ENCODE results near the gene NSMF.

Gene NSMF

DNA sequence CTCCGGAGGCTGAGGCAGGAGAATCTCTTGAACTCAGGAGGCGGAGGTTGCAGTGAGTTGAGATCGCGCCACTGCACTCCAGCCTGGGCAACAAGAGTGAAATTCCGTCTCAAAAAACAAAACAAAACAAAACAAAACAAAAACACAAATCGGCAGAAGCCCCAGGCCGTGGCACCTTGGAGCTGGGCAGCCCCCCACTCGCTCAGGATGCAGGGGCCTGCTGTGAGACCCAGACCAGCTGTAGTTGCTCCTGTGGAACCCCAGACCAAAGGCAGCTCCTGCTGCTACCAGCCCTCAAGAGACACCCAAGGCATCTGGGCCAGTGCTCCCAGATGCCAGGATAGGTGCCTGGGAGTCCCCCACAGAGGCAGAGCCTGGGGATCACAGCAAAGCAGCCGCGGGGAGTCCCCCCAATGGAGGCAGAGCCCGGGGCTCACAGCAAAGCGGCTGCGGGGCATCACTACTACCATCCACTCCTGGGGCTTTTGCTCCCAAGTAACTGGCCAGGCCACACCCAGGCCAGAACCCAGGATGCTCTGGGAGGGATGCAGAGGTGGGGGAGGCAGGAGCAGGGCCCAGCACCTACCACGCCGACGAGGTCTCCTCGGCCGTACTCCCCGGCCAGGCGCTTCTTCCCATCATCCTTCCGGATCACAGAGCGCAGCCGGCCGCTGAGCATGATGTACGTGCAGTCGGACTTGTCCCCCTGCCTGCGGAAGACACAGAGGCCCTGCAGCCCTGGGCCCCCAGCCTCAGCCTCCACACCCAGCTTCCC is 37.7 kb upstream of the NSMF start:
- TF ChIP-seq GATA2 (IDR thresholded peaks at IDR 0.05; ENCODE audit: low read depth, low read length) (no peak), GATA3 (IDR thresholded peaks at IDR 0.05; ENCODE audit: low read depth, low read length) (no peak)

DNA sequence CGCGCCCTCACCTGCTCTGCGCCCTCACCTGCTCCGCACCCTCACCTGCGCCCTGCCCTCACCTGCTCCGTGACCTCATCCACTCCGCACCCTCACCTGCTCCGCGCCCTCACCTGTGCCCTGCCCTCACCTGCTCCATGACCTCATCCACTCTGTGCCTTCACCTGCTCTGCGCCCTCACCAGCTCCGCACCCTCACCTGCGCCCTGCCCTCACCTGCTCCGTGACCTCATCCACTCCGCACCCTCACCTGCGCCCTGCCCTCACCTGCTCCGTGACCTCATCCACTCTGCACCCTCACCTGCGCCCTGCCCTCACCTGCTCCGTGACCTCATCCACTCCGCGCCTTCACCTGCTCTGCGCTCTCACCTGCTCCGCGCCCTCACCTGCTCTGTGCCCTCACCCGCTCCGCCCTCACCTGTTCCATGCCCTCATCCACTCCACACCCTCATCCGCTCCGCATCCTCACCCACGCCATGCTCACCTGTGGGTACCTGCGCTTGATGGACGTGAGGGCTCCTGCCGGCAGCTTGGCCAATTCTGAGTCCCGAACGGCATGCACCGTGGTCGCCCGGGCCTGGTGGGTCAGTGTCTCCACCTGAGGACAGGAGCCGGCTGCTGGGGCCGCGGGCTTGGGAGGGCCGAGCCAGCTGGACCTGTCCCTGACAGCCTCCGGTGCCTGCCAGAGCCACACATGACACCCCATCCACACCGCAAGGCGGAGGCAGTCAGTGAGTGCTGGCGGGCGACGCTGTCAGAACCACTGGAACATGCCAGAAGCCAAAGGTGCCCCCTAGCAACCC is 35.6 kb upstream of the NSMF start:
- TF ChIP-seq GATA2 (IDR thresholded peaks at IDR 0.05; ENCODE audit: low read depth, low read length) (no peak), GATA3 (IDR thresholded peaks at IDR 0.05; ENCODE audit: low read depth, low read length) (no peak)

DNA sequence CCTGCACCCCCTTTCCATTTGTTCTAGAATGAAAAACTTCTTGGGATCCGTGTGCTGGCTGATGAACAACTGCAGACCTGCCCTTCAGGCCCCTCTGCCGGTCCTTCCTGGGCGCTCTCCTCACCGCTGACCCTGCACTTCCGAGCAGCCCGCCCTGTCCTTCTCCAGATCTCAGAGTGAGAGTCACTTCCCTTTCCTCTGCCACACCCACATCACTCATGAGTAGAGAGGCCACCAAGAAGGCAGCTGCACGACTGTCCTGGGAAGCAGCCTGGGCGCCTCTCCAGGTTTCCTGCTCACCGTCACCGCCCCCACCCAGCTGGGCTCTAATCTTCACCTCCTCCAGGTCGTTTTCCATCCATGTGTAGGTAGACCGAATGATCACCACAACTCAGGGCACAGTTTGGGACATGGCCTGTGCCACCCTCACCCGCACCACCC is 35.0 kb upstream of the NSMF start:
- TF ChIP-seq GATA3 (IDR thresholded peaks at IDR 0.05; ENCODE audit: low read depth, low read length) (no peak), GATA2 (IDR thresholded peaks at IDR 0.05; ENCODE audit: low read depth, low read length) (no peak)

DNA sequence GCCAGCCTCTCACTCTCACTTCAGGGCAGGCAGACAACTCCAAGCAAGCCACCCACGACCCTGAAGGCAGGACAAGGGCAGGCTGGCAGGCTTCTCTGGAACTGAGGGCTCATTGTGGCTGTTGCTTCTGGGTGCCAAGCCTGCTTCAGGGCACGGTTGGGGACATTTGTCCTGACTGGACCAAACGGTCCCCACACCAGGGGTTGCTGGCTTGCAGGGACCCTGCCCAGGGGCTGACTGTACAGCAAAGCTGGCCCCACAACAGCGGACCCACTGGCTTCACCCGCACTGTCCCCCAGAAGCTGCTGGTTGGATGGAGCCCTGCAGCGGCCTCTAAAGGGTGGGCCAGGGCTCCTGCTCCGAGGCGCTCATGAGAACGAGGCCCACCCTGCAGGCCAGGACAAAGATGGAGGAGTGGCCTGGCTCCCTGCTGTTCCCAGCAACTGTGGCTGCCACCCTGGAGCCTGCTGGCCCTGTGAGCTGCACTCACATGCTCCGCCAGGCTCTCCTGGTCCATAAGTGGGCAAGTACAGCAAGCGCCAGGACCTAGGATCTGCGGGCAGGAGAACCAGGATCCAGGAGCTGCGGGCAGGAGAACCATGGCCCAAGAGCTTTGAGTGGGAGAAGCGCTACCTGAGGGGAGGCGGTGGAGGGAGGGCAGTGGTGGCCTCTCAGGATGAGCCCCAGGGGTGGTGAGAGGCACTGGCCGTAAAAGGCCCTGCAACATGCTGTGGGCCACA is 34.4 kb upstream of the NSMF start:
- TF ChIP-seq GATA3 (IDR thresholded peaks at IDR 0.05; ENCODE audit: low read depth, low read length) (no peak), GATA2 (IDR thresholded peaks at IDR 0.05; ENCODE audit: low read depth, low read length) (no peak)

DNA sequence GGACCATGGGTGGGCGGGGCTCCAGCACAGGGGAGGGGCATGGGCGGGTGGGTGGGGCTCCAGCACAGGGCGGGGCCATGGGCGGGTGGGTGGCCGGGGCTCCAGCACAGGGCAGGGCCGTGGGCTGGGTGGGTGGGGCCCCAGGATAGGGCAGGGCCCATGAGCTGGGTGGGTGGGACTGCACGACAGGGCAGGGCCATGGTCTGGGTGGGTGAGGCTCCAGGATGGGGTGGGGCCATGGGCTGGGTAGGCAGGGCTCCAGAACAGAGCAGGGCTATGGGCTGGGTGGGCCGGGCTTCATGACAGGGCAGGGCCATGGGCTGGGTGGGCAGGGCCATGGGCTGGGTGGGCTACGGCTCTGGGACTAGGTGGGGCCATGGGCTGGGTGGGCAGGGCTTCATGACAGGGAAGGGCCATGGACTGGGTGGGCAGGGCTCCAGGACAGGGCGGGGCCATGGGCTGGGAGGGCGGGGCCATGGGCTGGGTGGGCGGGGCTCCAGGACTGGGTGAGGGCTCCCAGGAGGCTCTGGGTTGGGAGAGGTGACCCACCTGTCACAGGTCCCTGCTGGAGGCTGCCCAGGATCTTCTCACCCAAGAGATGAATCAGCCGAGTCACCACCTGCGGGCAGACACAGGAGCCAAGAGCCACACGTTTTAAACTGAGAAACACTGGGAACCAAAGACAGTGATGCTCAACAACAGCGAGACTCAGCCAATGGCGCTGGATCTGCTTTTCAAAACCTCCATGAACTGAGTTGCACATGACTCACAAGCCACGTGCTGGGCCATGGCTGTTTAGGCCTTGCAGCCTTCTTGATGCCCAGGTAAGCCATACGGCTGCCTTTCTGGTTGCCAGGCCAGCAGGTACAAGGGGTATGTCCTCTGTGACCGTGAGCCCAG is 33.6 kb upstream of the NSMF start:
- TF ChIP-seq GATA3 (IDR thresholded peaks at IDR 0.05; ENCODE audit: low read depth, low read length) (no peak), GATA2 (IDR thresholded peaks at IDR 0.05; ENCODE audit: low read depth, low read length) (no peak)

DNA sequence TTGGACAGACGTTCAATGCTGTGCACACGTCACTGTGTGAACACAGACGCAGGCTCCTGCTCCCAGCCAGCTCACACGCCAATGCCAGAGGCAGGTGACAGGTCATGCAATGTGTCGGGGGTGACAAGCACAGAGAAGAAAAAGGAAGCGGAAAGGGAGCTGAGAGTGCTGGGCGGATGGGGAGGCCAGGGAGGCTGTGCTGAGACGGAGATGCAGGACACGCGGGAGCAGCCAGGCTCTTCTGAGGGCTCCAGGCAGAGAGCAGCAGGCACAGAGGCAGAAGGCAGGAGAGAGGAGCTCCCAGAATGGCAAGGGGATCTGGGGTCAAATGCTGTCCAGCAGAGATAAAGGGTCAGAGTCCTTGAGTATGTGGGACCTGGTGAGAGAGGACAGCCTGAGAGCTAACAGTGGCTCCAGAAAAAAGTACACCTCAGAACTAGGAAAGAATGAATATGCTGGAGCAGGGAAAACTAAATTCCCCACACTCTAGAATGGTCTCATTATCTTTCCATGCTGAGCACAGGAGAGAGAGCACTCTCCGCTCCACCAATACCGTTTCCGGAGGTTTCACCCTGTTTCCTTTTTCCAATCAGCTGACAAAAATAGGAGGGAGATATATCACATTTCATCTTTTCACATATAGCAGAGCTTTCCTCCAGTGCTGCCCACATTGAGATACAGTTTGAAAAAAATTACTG is 32.8 kb upstream of the NSMF start:
- no peak for TF ChIP-seq GATA2 (IDR thresholded peaks at IDR 0.05; ENCODE audit: low read depth, low read length)
- TF ChIP-seq GATA3 (IDR thresholded peaks at IDR 0.05; ENCODE audit: low read depth, low read length): no peak

DNA sequence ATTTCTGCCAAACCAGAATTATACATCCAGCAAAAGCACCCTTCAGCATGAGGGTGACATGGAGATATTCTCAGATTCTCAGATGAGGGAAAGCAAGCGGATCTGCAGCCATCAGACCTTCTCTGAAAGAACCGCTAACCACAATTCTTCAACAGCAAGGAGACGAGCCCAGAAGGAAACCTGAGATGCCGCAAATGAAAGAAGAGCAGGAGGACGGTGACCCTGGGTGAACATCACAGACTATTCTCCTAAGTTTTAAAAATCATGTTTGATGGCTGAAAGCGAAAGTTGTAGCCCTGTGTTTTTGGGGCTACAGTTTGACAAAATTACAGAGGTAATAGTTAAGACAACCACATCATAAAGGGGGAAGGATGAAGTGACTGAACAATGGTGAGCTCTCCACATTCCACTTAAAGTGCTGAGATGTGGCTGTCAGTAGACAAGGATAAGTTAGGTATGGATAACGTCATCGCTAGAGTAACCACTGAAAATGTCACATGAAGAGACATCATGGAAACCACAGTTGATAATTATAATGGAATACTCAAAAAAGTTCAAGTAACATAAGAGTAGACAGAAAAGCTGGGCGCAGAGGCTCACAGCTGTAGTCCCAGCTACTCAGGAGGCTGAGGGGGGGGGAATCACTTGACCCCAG is 31.5 kb upstream of the NSMF start:
- TF ChIP-seq GATA2 (IDR thresholded peaks at IDR 0.05; ENCODE audit: low read depth, low read length) (no peak), GATA3 (IDR thresholded peaks at IDR 0.05; ENCODE audit: low read depth, low read length) (no peak)

DNA sequence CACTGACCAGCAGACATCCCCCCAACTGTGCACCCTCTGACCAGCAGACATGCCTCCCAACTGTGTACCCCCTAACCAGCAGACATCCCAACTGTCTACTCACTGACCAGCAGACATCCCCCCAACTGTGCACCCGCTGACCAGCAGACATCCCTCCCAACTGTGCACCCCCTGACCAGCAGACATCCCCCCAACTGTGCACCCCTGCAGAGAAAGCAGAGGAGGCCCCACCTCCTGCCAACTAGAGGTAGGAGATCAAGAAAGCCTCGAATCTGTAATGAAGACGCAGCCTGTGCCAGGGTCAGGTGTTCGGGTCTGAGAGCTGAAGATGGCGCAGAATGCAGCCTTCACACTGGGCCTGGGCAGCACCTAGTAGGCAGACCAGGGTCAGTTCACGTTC is 29.8 kb upstream of the NSMF start:
- TF ChIP-seq GATA3 (IDR thresholded peaks at IDR 0.05; ENCODE audit: low read depth, low read length): no peak
- no peak for TF ChIP-seq GATA2 (IDR thresholded peaks at IDR 0.05; ENCODE audit: low read depth, low read length)

DNA sequence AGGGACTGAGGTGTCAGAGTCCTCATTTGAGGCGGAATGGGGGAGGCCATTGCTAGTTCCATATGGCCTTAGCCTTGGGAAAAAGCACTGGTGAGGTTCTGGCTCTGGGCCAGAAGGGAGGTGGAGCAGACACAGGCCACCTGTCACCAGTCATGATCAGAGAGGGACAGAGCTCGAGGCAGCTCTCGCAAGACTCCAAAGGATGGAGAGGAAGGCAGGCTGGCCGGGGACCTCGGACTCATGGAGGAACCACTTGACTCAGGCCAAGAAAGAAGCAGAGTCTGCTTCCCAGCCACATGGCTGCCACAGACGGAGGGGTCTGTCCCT is 29.2 kb upstream of the NSMF start:
- TF ChIP-seq GATA2 (IDR thresholded peaks at IDR 0.05; ENCODE audit: low read depth, low read length) (no peak), GATA3 (IDR thresholded peaks at IDR 0.05; ENCODE audit: low read depth, low read length) (no peak)

DNA sequence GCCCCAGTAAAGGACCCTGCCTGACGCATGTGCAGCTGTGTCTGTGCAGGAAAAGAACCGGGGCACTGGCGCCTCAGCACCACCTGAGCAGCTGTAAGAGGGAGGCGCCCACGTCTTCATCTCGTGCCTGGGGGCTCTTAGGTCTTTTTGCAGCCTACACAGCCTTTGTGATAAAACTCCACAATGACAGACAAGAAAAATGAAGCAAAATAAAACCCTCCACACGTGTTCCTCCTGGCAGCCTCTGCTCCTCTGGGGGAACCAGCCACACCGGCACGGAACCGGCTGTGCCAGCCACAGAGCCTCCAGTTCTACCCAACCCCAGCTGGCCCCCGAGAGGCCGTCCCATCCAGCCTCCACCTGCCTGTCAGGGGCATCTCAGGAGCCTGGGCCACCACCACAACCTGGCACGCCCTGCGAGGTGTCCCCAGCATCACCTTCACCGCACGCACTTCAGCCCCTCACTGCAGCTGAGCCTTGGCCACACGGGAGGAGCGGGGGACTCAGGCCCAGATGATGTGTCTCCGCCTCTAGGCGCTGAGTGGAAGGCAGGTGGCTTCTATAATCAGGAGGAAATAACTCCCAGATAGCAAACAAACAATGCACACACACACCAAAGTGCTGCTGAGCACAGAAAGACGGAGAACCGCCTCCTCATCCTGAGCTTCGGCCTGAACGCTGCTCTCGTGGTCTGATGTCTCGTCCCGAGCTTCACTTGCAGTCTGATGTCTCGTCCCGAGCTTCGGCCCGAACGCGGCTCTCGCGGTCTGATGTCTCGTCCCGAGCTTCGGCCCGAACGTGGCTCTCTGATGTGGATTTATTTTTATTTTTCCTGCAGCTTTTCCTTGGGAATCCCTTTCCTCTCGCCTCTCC is 28.6 kb upstream of the NSMF start:
- no peak for TF ChIP-seq GATA2 (IDR thresholded peaks at IDR 0.05; ENCODE audit: low read depth, low read length)
- TF ChIP-seq GATA3 (IDR thresholded peaks at IDR 0.05; ENCODE audit: low read depth, low read length): no peak

DNA sequence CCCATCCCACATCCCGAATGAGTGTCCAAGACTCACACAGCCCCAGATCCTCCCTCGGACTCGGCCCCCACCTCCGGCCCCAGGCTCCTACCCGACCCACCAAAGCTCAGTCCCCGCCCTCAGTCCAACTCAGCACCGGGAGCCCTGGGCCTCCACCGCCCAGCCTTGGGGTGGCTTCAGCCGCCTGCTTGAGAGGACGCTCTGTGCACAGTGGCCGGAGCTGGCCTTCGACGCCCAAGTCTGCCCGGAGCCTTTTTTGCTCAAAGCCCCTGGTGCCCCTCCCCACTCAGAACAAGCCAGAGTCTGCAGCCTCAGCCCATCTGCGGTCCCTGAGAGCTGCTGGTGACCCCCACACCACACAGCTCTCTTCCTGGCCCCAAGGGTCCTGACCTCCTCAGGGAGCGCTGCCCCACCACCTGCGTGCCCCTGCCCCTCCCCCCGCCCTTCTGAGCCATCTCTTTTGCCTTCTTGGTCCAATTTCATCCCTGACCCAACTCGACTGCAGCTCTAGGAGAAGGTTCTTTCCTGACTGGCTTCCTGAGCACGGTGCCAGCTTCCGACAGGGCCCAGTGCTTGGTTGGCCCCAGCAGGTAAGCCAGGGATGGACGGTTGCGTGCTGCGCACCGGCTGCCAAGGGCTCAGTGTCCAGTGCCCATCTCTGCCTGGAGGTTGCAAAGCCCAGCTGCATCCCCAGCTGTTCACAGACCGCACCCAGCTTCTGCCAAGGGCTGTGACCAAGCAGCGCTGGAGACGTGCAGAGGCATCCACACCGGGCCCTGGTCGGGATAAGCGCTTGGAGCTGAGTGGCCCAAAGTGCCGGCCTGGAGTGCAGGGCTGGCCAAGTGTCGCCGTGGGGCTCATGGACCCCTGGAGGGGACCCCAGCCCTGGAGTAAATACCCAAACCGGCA is 27.7 kb upstream of the NSMF start:
- no peak for TF ChIP-seq GATA3 (IDR thresholded peaks at IDR 0.05; ENCODE audit: low read depth, low read length)
- no peak for TF ChIP-seq GATA2 (IDR thresholded peaks at IDR 0.05; ENCODE audit: low read depth, low read length)
